SU-DHL-6 (cell line): ENCODE results near the gene ZNF740.

Source experiments
- H2AFZ ChIP-seq: fragments of 200-600 bp; sonication (generic); 2 replicates; pipeline ENCODE4 v1.6.1; 2014; ENCODE audit warnings: low read depth, mild to moderate bottlenecking, moderate library complexity, mixed read lengths, antibody characterized with exemption, low read length; ENCODE audit not compliant: severe bottlenecking
- H3F3A ChIP-seq: fragments of 200-600 bp; shearing (Covaris generic); 2 replicates; pipeline ENCODE4 v1.6.0; 2016; ENCODE audit warnings: antibody characterized with exemption, mild to moderate bottlenecking; ENCODE audit not compliant: insufficient read depth
- H3K27ac ChIP-seq: fragments of 200-600 bp; sonication (generic); 2 replicates; pipeline ENCODE4 v1.5.1; 2016; ENCODE audit warnings: low read depth, mild to moderate bottlenecking, low read length, moderate library complexity, mixed read lengths
- H3K27me3 ChIP-seq: fragments of 200-600 bp; sonication (generic), shearing (Covaris generic); 2 replicates; pipeline ENCODE4 v1.6.0; 2014; ENCODE audit warnings: mild to moderate bottlenecking, low read length
- H3K36me3 ChIP-seq: fragments of 200-600 bp; sonication (generic); 2 replicates; pipeline ENCODE4 v1.6.1; 2014; ENCODE audit warnings: mild to moderate bottlenecking, low read length, mixed read lengths
- H3K4me2 ChIP-seq: fragments of 300-600, 200-600 bp; shearing (Covaris generic), sonication (generic); 2 replicates; pipeline ENCODE4 v1.6.0; 2014; ENCODE audit warnings: low read length, low read depth, mild to moderate bottlenecking; ENCODE audit not compliant: poor library complexity, severe bottlenecking
- H3K4me3 ChIP-seq: fragments of 200-600 bp; sonication (generic); 2 replicates; pipeline ENCODE4 v1.5.1; 2014; ENCODE audit warnings: antibody characterized with exemption, low read length, mild to moderate bottlenecking, mixed read lengths; ENCODE audit not compliant: insufficient read depth, poor library complexity, severe bottlenecking
- H3K79me2 ChIP-seq: fragments of 200-600 bp; sonication (generic); 2 replicates; pipeline ENCODE4 v1.6.1; 2014; ENCODE audit warnings: mild to moderate bottlenecking, low read length, moderate library complexity; ENCODE audit not compliant: insufficient read depth
- H3K9ac ChIP-seq: fragments of 200-600 bp; sonication (generic); 2 replicates; pipeline ENCODE4 v1.7.0; 2014; ENCODE audit warnings: mild to moderate bottlenecking, low read length
- H3K9me2 ChIP-seq: fragments of 200-600 bp; sonication (generic); replicated peaks from 2 replicates; pipeline ENCODE4 v1.6.1; 2014; ENCODE audit warnings: low read length; ENCODE audit not compliant: insufficient read depth
- H3K9me3 ChIP-seq: fragments of 200-600 bp; sonication (generic); 2 replicates; pipeline ENCODE4 v1.6.1; 2014; ENCODE audit warnings: low read length, mixed read lengths; ENCODE audit not compliant: insufficient read depth
- H4K20me1 ChIP-seq: fragments of 200-600 bp; sonication (generic); 2 replicates; pipeline ENCODE4 v1.6.1; 2014; ENCODE audit warnings: low read depth, mild to moderate bottlenecking, antibody characterized with exemption, low read length, moderate library complexity, mixed read lengths
- CTCF ChIP-seq: fragments of 200-600 bp; sonication (generic); IDR thresholded peaks from one replicate; pipeline ENCODE4 v1.5.1; 2017; ENCODE audit warnings: antibody characterized with exemption, mild to moderate bottlenecking, low read length, moderate library complexity; ENCODE audit not compliant: insufficient read depth, poor library complexity, severe bottlenecking
- EZH2phosphoT487 ChIP-seq: fragments of 200-600 bp; sonication (generic), shearing (Covaris generic); conservative IDR thresholded peaks from 2 replicates; pipeline ENCODE4 v1.6.1; 2018; ENCODE audit warnings: mild to moderate bottlenecking, antibody characterized with exemption, low read length, moderate library complexity, mixed read lengths

The ZNF740 gene

DNA sequence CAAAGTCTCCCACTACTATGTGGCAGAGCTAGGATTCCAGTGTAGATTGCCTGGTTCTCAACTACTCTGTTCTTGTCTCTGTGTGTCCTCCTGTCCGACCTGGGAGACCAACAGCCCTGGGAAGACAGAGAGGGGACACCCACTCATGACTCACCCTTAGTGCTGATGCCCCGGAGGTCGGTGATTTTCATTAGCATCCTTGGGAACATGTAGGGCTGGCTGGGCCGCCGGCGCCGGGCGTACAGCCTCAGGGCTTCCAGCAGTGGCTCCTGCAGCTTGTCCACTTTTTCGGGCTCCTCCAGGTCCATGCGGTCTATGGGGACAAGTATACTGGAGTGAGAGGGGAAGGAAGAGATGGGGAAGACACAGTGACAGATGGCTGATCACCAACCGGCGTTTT is 32.4 kb downstream of the ZNF740 start:
- no peaks in the 10 kb centered on the region for H3K79me2 ChIP-seq
- TF ChIP-seq CTCF: no peak
- no peak for TF ChIP-seq EZH2phosphoT487
- H3K4me3 ChIP-seq: no peak overlapping the region
- H3K36me3 ChIP-seq: no peaks in the 10 kb centered on the region
- peaks cover 13% of the 10 kb centered on the region; the same call in 1 of the 2 replicates for H3F3A ChIP-seq
- H3K9me2 ChIP-seq: no peaks in the 10 kb centered on the region
- no peak overlapping the region for H3K9ac ChIP-seq
- H2AFZ ChIP-seq: no peak overlapping the region
- H3K27ac ChIP-seq: no peak overlapping the region
- H3K9me3 ChIP-seq: no peaks in the 10 kb centered on the region
- no peaks in the 10 kb centered on the region for H4K20me1 ChIP-seq
- no peaks in the 10 kb centered on the region for H3K27me3 ChIP-seq
- no peak overlapping the region for H3K4me2 ChIP-seq

- H3K9ac ChIP-seq: no peak overlapping the region
- H3K9me3 ChIP-seq: no peaks in the 10 kb centered on the region
- peaks cover 9% of the 10 kb centered on the region; the same call in 1 of the 2 replicates for H3F3A ChIP-seq
- no peaks in the 10 kb centered on the region for H3K36me3 ChIP-seq
- H3K27me3 ChIP-seq: no peaks in the 10 kb centered on the region
- H3K79me2 ChIP-seq: no peaks in the 10 kb centered on the region
- no peak overlapping the region for H3K4me2 ChIP-seq
- H2AFZ ChIP-seq: no peak overlapping the region
- H4K20me1 ChIP-seq: no peaks in the 10 kb centered on the region
- H3K4me3 ChIP-seq: no peak overlapping the region
- no peak for TF ChIP-seq EZH2phosphoT487
- TF ChIP-seq CTCF: peak; percentile 93
- H3K9me2 ChIP-seq: no peaks in the 10 kb centered on the region
- H3K27ac ChIP-seq: no peak overlapping the region
Observed at GRCh38 chr12:53213348-53213747, 32.8 kb downstream of the ZNF740 start.

- Histone ChIP-seq H3K27ac (no peak overlapping the region), H3K9me2 (no peaks in the 10 kb centered on the region), H3K27me3 (no peaks in the 10 kb centered on the region), H3K4me3 (no peak overlapping the region), H3K9me3 (no peaks in the 10 kb centered on the region), H3K9ac (no peak overlapping the region), H3F3A (peaks cover 9% of the 10 kb centered on the region; the same call in 1 of the 2 replicates), H3K79me2 (no peaks in the 10 kb centered on the region), H3K4me2 (no peak overlapping the region), H3K36me3 (no peaks in the 10 kb centered on the region), H4K20me1 (no peaks in the 10 kb centered on the region), H2AFZ (no peak overlapping the region)
- TF ChIP-seq EZH2phosphoT487: no peak
- no peak for TF ChIP-seq CTCF
Observed at GRCh38 chr12:53214221-53214620, 33.7 kb downstream of the ZNF740 start.
